ENCODE data around the gene MTA2.

The MTA2 gene

DNA sequence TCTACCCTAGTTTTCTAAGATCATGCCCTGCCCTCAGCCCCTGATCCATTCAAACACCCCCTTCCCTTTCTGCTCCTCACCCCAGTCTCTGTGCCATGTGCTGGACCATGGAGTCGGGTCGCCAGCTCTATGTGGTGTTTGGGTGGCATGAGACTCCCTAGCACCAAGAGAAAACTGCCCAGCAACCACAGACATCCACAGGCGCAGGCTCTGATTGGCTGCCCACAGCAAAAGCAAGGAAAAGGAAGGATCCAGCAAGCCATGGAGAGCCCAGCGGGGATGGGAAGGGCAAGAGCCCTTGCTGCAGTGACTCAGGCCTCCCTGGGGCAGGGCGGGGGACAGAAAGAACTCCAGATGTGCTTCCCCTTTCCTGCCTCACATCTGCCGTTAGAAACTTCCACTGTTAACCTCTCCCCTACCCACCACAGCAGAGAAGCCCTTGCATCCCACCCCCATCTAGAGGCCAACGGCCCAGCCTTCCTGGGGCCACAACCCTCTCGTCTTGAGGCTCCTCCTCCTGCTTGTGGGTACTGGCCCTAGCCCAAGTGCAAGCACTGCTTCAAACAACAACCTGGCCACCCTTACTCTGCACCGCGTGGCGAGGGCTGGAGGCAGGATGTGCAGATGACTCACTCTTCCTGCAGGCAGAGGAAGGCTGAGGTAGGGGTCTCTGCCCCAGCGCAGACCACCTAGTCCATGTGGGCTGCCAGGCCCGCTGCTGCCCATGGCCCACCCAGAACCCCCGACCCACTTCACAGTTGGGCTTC lies 45.4 kb downstream of the MTA2 start:
- DNase-seq (ENCODE audit: low spot score) (peak; percentile 99), ATAC-seq (ENCODE audit: low read depth) (peak; percentile 67)
- no peak overlapping the region for H3K4me3 ChIP-seq (ENCODE audit: severe bottlenecking)
- no peaks in the 10 kb centered on the region for H3K27me3 ChIP-seq (ENCODE audit: insufficient read depth, poor library complexity, severe bottlenecking)
- H3K36me3 ChIP-seq (ENCODE audit: low read depth) = peaks cover 30% of the 10 kb centered on the region
- TF ChIP-seq, protein P1, sequence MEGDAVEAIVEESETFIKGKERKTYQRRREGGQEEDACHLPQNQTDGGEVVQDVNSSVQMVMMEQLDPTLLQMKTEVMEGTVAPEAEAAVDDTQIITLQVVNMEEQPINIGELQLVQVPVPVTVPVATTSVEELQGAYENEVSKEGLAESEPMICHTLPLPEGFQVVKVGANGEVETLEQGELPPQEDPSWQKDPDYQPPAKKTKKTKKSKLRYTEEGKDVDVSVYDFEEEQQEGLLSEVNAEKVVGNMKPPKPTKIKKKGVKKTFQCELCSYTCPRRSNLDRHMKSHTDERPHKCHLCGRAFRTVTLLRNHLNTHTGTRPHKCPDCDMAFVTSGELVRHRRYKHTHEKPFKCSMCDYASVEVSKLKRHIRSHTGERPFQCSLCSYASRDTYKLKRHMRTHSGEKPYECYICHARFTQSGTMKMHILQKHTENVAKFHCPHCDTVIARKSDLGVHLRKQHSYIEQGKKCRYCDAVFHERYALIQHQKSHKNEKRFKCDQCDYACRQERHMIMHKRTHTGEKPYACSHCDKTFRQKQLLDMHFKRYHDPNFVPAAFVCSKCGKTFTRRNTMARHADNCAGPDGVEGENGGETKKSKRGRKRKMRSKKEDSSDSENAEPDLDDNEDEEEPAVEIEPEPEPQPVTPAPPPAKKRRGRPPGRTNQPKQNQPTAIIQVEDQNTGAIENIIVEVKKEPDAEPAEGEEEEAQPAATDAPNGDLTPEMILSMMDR (IDR thresholded peaks at IDR 0.05; ENCODE audit: poor library complexity, severe bottlenecking) = no peak
- no peaks in the 10 kb centered on the region for H3K9me3 ChIP-seq (ENCODE audit: severe bottlenecking)
- peaks cover 78% of the 10 kb centered on the region for H3K4me1 ChIP-seq (ENCODE audit: insufficient read depth, poor library complexity, severe bottlenecking)
- peak overlapping the region; percentile 100 for H3K27ac ChIP-seq (ENCODE audit: poor library complexity, severe bottlenecking)

DNA sequence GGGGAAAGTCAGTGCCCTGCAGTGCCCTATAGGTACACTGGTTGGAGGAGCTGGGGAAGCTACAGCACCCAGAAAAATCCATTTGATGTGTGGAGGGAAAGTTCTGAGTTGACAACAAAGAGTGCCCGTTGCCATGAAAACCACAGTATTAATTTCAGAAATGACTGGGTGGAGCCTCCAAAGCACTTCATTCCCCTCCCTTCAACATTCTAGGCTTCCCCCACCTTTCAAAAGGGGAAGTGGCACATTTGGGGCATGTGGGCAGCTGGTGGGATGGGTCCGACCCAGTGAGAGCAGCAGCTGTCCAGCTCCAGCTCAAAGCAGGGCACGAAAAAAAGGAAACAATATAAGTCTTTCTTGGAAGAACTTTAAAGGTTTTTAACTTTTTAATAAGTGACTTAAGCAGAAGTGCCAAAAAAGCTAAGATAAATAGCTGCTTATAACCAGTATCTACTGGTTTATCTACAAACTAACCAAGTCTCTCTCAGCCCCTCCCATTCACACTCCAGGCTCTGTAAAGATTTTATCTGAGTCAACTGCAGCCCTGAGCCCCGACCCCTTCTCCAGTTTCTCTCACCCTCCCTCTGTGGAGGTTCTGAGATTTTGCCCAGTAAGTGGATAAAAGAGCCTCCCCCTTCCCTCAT lies 46.1 kb downstream of the MTA2 start:
- peak overlapping the region; percentile 100 for H3K27ac ChIP-seq (ENCODE audit: poor library complexity, severe bottlenecking)
- no peak for DNase-seq (ENCODE audit: low spot score)
- no peaks in the 10 kb centered on the region for H3K27me3 ChIP-seq (ENCODE audit: insufficient read depth, poor library complexity, severe bottlenecking)
- no peaks in the 10 kb centered on the region for H3K9me3 ChIP-seq (ENCODE audit: severe bottlenecking)
- no peak for ATAC-seq (ENCODE audit: low read depth)
- peaks cover 72% of the 10 kb centered on the region for H3K4me1 ChIP-seq (ENCODE audit: insufficient read depth, poor library complexity, severe bottlenecking)
- H3K36me3 ChIP-seq (ENCODE audit: low read depth) = peaks cover 26% of the 10 kb centered on the region
- no peak overlapping the region for H3K4me3 ChIP-seq (ENCODE audit: severe bottlenecking)
- TF ChIP-seq, protein P1 (IDR thresholded peaks at IDR 0.05; ENCODE audit: poor library complexity, severe bottlenecking) = no peak

DNA sequence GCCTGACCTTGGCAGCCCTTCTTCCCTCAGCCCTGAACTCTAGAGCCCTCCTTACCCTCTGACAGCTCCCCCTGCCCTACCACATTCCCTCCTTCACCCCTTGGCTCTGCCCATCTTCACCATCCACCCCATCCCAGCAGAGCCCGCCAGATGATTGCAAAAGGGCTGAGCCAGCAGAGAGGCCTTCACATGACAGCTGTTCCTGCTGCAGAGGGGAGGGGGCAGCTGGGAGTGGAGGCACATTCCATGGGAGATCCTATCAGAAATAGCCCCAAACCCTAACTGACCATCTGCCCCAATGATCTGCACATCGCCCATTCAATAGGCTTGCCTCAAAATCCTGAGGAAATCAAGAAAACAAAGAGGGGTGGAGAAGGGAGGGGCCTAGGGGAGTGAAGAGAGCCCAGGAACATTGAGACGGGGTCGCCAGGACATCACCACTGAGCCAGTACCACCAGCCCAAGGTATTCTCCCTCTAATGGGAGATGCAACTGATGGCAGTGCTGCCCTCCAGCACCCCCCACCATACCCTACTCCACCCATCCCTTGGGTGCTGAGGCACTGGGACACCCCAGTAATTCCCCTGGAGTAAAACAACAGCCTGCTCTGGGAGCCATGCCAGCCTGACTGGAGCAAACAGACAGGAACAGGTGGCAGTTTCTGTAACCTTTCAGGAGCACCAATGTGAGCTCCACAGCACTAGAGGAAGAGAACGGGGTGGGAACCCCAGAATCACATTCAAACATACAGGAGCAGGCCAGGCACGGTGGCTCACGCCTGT lies 47.1 kb downstream of the MTA2 start:
- peaks cover 63% of the 10 kb centered on the region for H3K4me1 ChIP-seq (ENCODE audit: insufficient read depth, poor library complexity, severe bottlenecking)
- no peak overlapping the region for H3K4me3 ChIP-seq (ENCODE audit: severe bottlenecking)
- DNase-seq (ENCODE audit: low spot score) (no peak), ATAC-seq (ENCODE audit: low read depth) (no peak)
- TF ChIP-seq, protein P1 (IDR thresholded peaks at IDR 0.05; ENCODE audit: poor library complexity, severe bottlenecking) = no peak
- H3K9me3 ChIP-seq (ENCODE audit: severe bottlenecking) = no peaks in the 10 kb centered on the region
- no peaks in the 10 kb centered on the region for H3K27me3 ChIP-seq (ENCODE audit: insufficient read depth, poor library complexity, severe bottlenecking)
- H3K36me3 ChIP-seq (ENCODE audit: low read depth) = peaks cover 17% of the 10 kb centered on the region
- peak overlapping the region; percentile 100 for H3K27ac ChIP-seq (ENCODE audit: poor library complexity, severe bottlenecking)

DNA sequence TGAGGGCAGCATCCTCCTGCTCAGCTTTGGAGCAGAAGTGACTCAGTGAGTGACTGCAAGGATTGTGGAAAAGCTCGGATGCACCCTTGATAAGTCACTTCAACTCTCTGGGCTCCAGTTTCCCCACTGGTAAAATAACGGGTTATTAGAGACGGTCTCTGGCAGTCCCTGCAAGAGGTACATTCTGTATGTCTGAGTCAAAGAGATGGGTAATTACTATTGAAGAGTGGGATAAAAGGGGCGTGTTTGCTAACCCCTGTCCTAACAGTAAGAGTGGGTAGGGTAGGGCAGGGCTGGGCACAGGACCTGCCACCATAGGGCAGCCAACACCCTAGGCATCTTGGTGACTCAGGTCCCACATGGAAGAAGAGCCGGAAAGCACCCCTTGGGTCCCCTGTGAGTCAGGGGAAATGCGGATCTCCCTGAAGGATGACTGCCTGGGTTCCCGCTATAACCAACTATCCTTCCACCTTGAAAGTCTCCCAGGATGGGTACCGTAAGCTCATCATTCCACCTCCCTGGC lies 47.8 kb downstream of the MTA2 start:
- Histone ChIP-seq H3K27me3 (ENCODE audit: insufficient read depth, poor library complexity, severe bottlenecking) (no peaks in the 10 kb centered on the region), H3K4me1 (ENCODE audit: insufficient read depth, poor library complexity, severe bottlenecking) (peaks cover 64% of the 10 kb centered on the region), H3K27ac (ENCODE audit: poor library complexity, severe bottlenecking) (peak overlapping the region; percentile 100), H3K9me3 (ENCODE audit: severe bottlenecking) (no peaks in the 10 kb centered on the region), H3K36me3 (ENCODE audit: low read depth) (peaks cover 11% of the 10 kb centered on the region), H3K4me3 (ENCODE audit: severe bottlenecking) (no peak overlapping the region)
- TF ChIP-seq, protein P1 (IDR thresholded peaks at IDR 0.05; ENCODE audit: poor library complexity, severe bottlenecking) = no peak
- ATAC-seq (ENCODE audit: low read depth) = peak; percentile 35
- peak; percentile 80 for DNase-seq (ENCODE audit: low spot score)
